Measurements from ENCODE around the gene CCDC28A. TPM values are rescaled to one million over a fixed set of nuclear protein-coding genes. Genes with fewer than 3 reads are reported as not detected.

The CCDC28A gene
- total RNA-seq, 2 donors from 2014 or later: 13.3 to 30.7 TPM

DNA sequence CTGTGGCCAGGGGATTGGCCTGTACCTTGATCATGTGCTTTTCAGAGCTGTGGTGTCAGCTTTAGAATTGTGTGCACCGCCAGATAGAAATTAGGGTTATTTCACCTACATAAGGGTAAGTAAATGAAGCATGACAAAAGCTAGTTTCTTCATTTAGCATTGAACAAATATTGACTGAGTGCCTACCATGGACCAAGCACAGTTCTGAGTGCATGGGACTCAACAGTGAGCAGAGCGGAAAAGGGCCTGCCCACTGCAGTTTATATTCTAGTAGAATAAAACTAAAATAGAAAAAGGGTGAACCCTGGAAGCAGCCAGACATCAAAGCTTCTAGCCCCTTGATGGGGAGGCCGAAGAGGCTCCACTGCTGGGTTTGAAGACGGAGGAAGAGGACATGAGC lies 48.0 kb downstream of the CCDC28A start:
- Histone ChIP-seq H3K9me3 (no peaks in the 10 kb centered on the region), H3K9ac (ENCODE audit: low read depth in 2 of 2, low read length in 2 of 2) (no peak overlapping the region), H3K36me3 (no peaks in the 10 kb centered on the region), H3K27ac (no peak overlapping the region), H3K4me3 (no peak overlapping the region), H3K4me1 (peaks cover 5% of the 10 kb centered on the region), H3K27me3 (no peaks in the 10 kb centered on the region)
- DNase-seq: no peak
- intact Hi-C loops (cut with DNase I): no loop called here
- TF ChIP-seq, protein P1, sequence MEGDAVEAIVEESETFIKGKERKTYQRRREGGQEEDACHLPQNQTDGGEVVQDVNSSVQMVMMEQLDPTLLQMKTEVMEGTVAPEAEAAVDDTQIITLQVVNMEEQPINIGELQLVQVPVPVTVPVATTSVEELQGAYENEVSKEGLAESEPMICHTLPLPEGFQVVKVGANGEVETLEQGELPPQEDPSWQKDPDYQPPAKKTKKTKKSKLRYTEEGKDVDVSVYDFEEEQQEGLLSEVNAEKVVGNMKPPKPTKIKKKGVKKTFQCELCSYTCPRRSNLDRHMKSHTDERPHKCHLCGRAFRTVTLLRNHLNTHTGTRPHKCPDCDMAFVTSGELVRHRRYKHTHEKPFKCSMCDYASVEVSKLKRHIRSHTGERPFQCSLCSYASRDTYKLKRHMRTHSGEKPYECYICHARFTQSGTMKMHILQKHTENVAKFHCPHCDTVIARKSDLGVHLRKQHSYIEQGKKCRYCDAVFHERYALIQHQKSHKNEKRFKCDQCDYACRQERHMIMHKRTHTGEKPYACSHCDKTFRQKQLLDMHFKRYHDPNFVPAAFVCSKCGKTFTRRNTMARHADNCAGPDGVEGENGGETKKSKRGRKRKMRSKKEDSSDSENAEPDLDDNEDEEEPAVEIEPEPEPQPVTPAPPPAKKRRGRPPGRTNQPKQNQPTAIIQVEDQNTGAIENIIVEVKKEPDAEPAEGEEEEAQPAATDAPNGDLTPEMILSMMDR (IDR thresholded peaks at IDR 0.05): no peak

DNA sequence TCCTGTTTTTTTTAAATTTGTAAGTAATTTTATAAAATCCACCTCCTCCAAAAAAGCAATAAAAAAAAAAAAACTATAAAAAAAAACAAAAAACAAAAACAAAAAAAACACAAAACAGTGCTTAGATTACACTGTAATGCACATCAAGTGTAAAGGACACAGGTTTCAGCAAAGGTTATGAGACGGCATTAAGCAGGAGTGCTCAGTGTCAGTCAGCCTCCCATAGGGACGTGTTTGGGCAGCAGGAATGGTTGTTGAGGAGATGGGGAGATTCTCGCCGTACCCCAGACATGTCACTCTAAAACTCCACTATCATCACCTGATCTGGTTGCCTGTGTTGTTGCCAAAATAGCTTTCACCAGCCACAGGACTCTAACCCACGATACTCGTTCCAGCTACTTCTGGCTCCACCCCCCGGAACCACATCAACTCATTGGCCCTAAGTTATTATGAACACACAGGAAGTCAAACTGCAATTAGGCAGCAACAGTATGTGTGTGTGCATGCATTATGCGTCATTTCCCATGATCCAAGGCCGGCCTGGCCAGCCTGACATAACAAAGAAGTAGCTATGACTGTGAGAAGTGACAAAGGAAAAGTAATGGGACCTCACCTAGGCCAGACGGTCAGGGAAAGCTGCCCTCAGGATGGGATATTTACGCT lies 51.0 kb downstream of the CCDC28A start:
- no peaks in the 10 kb centered on the region for H3K9me3 ChIP-seq
- H3K27me3 ChIP-seq: no peaks in the 10 kb centered on the region
- no peak for DNase-seq
- no peaks in the 10 kb centered on the region for H3K36me3 ChIP-seq
- no peaks in the 10 kb centered on the region for H3K4me1 ChIP-seq
- no peak overlapping the region for H3K4me3 ChIP-seq
- H3K9ac ChIP-seq (ENCODE audit: low read depth in 2 of 2, low read length in 2 of 2): no peak overlapping the region
- TF ChIP-seq, protein P1 (IDR thresholded peaks at IDR 0.05): no peak
- intact Hi-C loops (cut with DNase I): no loop called here
- no peak overlapping the region for H3K27ac ChIP-seq

DNA sequence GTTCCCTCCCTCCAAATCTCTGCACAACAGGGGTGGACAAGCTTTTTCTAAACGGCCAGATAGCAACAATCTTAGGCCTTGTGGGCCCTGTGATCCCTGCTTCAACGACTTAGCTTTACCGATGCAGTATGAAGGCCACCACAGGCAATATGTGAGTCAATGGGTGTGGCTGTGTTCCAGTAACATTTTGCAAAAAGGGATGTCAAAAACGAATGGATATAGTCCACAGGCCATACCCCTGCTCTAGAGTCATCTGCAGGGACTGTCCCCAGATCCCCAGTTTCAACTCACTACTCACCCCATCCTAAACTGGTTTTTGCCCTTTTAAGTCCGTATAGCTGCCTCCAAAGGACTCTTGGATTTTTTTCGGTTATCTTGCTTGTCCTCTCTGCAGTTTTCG lies 56.7 kb downstream of the CCDC28A start:
- H3K9me3 ChIP-seq: no peaks in the 10 kb centered on the region
- intact Hi-C loops (cut with DNase I): no loop called here

GRCh38 chr6:138832182-138832581 lies 58.6 kb downstream of the CCDC28A start:
- no peaks in the 10 kb centered on the region for H3K27me3 ChIP-seq
- no peak overlapping the region for H3K9ac ChIP-seq (ENCODE audit: low read depth in 2 of 2, low read length in 2 of 2)
- no peak overlapping the region for H3K27ac ChIP-seq
- H3K9me3 ChIP-seq: no peaks in the 10 kb centered on the region
- H3K36me3 ChIP-seq: no peaks in the 10 kb centered on the region
- TF ChIP-seq, protein P1 (IDR thresholded peaks at IDR 0.05): no peak
- no peak overlapping the region for H3K4me3 ChIP-seq
- DNase-seq: no peak
- intact Hi-C loops (cut with DNase I): no loop called here
- H3K4me1 ChIP-seq: no peaks in the 10 kb centered on the region

More for the DNA sequence above, 56.7 kb downstream of the CCDC28A start:
- no peak overlapping the region for H3K27ac ChIP-seq
- no peaks in the 10 kb centered on the region for H3K4me1 ChIP-seq
- H3K4me3 ChIP-seq: no peak overlapping the region
- TF ChIP-seq, protein P1 (IDR thresholded peaks at IDR 0.05): no peak
- no peak overlapping the region for H3K9ac ChIP-seq (ENCODE audit: low read depth in 2 of 2, low read length in 2 of 2)
- H3K27me3 ChIP-seq: no peaks in the 10 kb centered on the region
- no peak for DNase-seq
- H3K36me3 ChIP-seq: no peaks in the 10 kb centered on the region

DNA sequence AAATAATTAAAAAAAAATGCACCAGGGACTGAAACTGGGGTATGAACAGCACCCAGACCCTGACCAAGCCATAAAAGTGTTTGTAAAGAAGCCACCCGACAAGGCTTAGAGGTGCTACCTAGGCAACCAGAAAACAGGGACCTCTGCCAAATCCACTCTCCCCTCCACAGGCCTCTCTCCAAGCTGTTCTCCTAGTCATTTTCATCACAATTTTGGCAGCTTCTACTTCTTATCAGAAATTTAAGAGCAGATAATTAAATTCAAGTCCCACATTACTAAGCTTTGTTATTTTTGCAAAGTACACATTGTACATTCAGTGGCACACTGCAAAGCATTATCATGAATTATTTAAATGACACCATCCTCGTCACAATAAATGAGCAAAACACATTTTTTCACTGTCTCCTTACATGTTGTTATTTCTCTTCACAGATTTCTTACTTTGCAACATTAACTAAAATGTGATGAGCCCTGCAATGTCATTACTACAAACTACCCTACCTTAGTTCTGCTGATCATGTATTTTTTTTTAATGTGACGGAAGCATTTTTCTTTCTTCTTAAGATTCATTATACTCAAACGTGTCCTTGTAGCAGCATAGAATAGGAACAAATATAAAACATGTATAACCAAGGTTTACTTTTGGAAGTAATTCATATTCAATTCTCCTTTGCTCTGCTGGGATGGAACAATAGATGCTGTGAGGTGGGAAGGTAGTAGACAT lies 60.4 kb downstream of the CCDC28A start:
- Histone ChIP-seq H3K9ac (ENCODE audit: low read depth in 2 of 2, low read length in 2 of 2) (no peak overlapping the region), H3K9me3 (no peaks in the 10 kb centered on the region), H3K4me1 (no peaks in the 10 kb centered on the region), H3K27me3 (no peaks in the 10 kb centered on the region), H3K36me3 (no peaks in the 10 kb centered on the region), H3K27ac (no peak overlapping the region), H3K4me3 (no peak overlapping the region)
- no peak for DNase-seq
- TF ChIP-seq, protein P1 (IDR thresholded peaks at IDR 0.05): no peak
- intact Hi-C loops (cut with DNase I): no loop called here

Data from colonic mucosa (tissue), 4 donors.